T-cell (primary cell): ENCODE data around the gene UBE2D2. TPM values are rescaled to one million over a fixed set of nuclear protein-coding genes. Genes with fewer than 3 reads are reported as not detected.

Experiments used
- ATAC-seq, 4 experiments: fragments of 200-7000 bp in 3 of 4; fragments of 150-1000 bp in 1 of 4; cut with Tn5 transposase; replicated peaks in 1 of 4; 1 replicate in 3 of 4; 2 replicates in 1 of 4; pipeline ENCODE4 v1.10.0; 2021; ENCODE audit warnings: moderate library complexity in 3 of 4, mild to moderate bottlenecking in 2 of 4, moderate number of reproducible peaks in 1 of 4
- CTCF ChIA-PET, 2 donors: fragments of 300-600 bp; sonication (Branson Sonifier 250); formaldehyde crosslinking; loops; one replicate each; lab custom pipeline; 2022; ENCODE audit warnings: antibody characterized with exemption in 2 of 2; lab: Charles Lee
- POLR2A ChIA-PET, 2 donors: fragments of 300-600 bp; sonication (Branson Sonifier 250); formaldehyde crosslinking; loops; one replicate each; lab custom pipeline; 2022; ENCODE audit warnings: antibody characterized with exemption in 2 of 2; lab: Charles Lee
- DNase-seq, 35 experiments: peaks; one replicate each; pipeline versions ENCODE4 v3.0.0 to v3.0.0-alpha.2; 2013 to 2023
- H3K27ac ChIP-seq: one replicate; pipeline ENCODE4 v1.5.1; 2013; ENCODE audit warnings: low read length
- H3K27me3 ChIP-seq, 2 experiments: replicated peaks in 1 of 2; 1 replicate in 1 of 2; 2 replicates in 1 of 2; pipeline versions ENCODE4 v1.6.1 to v1.7.0; 2013; ENCODE audit warnings: low read length in 1 of 2, mixed read lengths in 1 of 2; ENCODE audit not compliant: control insufficient read depth in 2 of 2, insufficient read depth in 2 of 2; ENCODE audit errors: extremely low read depth in 1 of 2
- H3K36me3 ChIP-seq, 2 donors: 1 replicate in 1 of 2; 2 replicates in 1 of 2; pipeline versions ENCODE4 v1.6.1 to v1.7.0; 2013; ENCODE audit warnings: low read length in 1 of 2; ENCODE audit not compliant: control insufficient read depth in 2 of 2, insufficient read depth in 1 of 2; ENCODE audit errors: extremely low read depth in 1 of 2
- H3K4me1 ChIP-seq, 2 experiments: 1 replicate in 1 of 2; 2 replicates in 1 of 2; pipeline versions ENCODE4 v1.6.1 to v1.7.0; 2013; ENCODE audit warnings: low read length in 2 of 2, mixed read lengths in 1 of 2; ENCODE audit not compliant: insufficient read depth in 2 of 2, control insufficient read depth in 1 of 2; ENCODE audit errors: extremely low read depth in 1 of 2
- H3K4me3 ChIP-seq, 2 donors: 1 replicate in 1 of 2; 2 replicates in 1 of 2; pipeline versions ENCODE4 v1.5.1 to v1.7.0; 2013; ENCODE audit warnings: mild to moderate bottlenecking in 2 of 2, low read length in 1 of 2, moderate library complexity in 1 of 2; ENCODE audit not compliant: control insufficient read depth in 1 of 2; ENCODE audit errors: extremely low read depth in 1 of 2
- H3K9me3 ChIP-seq: 2 replicates; pipeline ENCODE4 v1.7.0; 2013
- H3K27ac Mint-ChIP-seq, 2 donors: one replicate each; pipeline ENCODE4 v1.8.0; 2020 to 2021; ENCODE audit warnings: mild to moderate bottlenecking in 2 of 2, mixed read lengths in 2 of 2
- H3K27me3 Mint-ChIP-seq, 2 donors: one replicate each; pipeline ENCODE4 v1.8.0; 2021 to 2022; ENCODE audit warnings: mixed read lengths in 2 of 2
- H3K36me3 Mint-ChIP-seq: one replicate; pipeline ENCODE4 v1.8.0; 2021; ENCODE audit warnings: mixed read lengths
- H3K4me1 Mint-ChIP-seq, 3 donors: one replicate each; pipeline ENCODE4 v1.8.0; 2020 to 2022; ENCODE audit warnings: mixed read lengths in 3 of 3, mild to moderate bottlenecking in 1 of 3
- H3K4me3 Mint-ChIP-seq, 3 donors: one replicate each; pipeline ENCODE4 v1.8.0; 2020 to 2022; ENCODE audit warnings: mild to moderate bottlenecking in 3 of 3, mixed read lengths in 3 of 3, moderate library complexity in 3 of 3
- H3K9me3 Mint-ChIP-seq, 3 donors: one replicate each; pipeline ENCODE4 v1.8.0; 2020 to 2022; ENCODE audit warnings: mixed read lengths in 3 of 3
- WGBS: methylation state at CpG from one replicate; pipeline ENCODE4 v1.1.5; 2013; ENCODE audit warnings: missing lambda C conversion rate; ENCODE audit not compliant: insufficient coverage; 5-methylcytosine and 5-hydroxymethylcytosine counted together
- total RNA-seq, 35 experiments: library from RNA in 6 of 35; stranded (reverse) in 6 of 35; fragments of 120-200 nt in 1 of 35; gene quantifications; one replicate each; pipeline versions ENCODE4 v1.2.1 to v1.2.4 and lab custom pipeline; 2013 to 2026

The UBE2D2 gene
- total RNA-seq, 5 donors from 2014 or later (not counting 1 experiment from before 2014, with no cell fraction given), result 138 to 176 (median 152) TPM

GRCh38 chr5:139647506-139648204 lies 86.5 kb downstream of the UBE2D2 start:
- peak overlapping the region; percentile 61 to 93 (median 68) for H3K4me3 Mint-ChIP-seq
- POLR2A ChIA-PET, result interaction anchor here (0.6 to 1.1 kb wide), 5 partner anchors 9 to 336 kb away, joined by 3 to 7 read pairs (median 5); no protein-coding TSS in a partner anchor
- Histone ChIP-seq H3K4me1 (peaks cover 8 to 54% of the 10 kb centered on the region in 2 experiments), H3K27me3 (peaks cover 0 to 55% of the 10 kb centered on the region in 2 experiments), H3K9me3 (no peaks in the 10 kb centered on the region), H3K36me3 (no peaks in the 10 kb centered on the region), H3K4me3 (peak overlapping the region in 1 of 2 donors; percentile 38), H3K27ac (no peak overlapping the region)
- no peaks in the 10 kb centered on the region for H3K9me3 Mint-ChIP-seq
- no peaks in the 10 kb centered on the region for H3K36me3 Mint-ChIP-seq
- H3K27me3 Mint-ChIP-seq, result peaks cover 21 to 46% of the 10 kb centered on the region in 2 donors
- CTCF ChIA-PET, result interaction anchor here (0.5 to 1.8 kb wide), 6 partner anchors 10 to 208 kb away, joined by 3 to 23 read pairs (median 3); partner anchors contain the start of gene DNAJC18 (in 1 of the 2)
- peaks cover 18 to 54% (median 44%) of the 10 kb centered on the region in 3 donors for H3K4me1 Mint-ChIP-seq
- H3K27ac Mint-ChIP-seq, result no peak overlapping the region
- ATAC-seq (no peak), DNase-seq (no peak)
- WGBS, result 28% methylated on average over 39 of the region's 46 CpGs

- H3K4me3 ChIP-seq, result peak within 1 kb of the TSS; percentile 51 to 68
- no peak within 1 kb of the TSS for H3K27ac Mint-ChIP-seq
- CTCF ChIA-PET, result interaction anchor here (0.6 to 1.8 kb wide), 5 partner anchors 11 to 209 kb away, joined by 3 to 23 read pairs (median 3); partner anchors contain the start of gene DNAJC18 (in 1 of the 2)
- no peaks in the 10 kb centered on the region for H3K9me3 ChIP-seq
- H3K4me1 ChIP-seq, result peaks cover 13 to 60% of the 10 kb centered on the region in 2 experiments
- no peak within 1 kb of the TSS for H3K27ac ChIP-seq
- DNase-seq (peak in 20 of 35 experiments; percentile 33 to 71 (median 49)), ATAC-seq (peak; percentile 48 to 61 (median 61))
- no peaks in the 10 kb centered on the region for H3K36me3 Mint-ChIP-seq
- no peaks in the 10 kb centered on the region for H3K9me3 Mint-ChIP-seq
- peaks cover 26 to 53% of the 10 kb centered on the region in 2 donors for H3K27me3 Mint-ChIP-seq
- H3K4me1 Mint-ChIP-seq, result peaks cover 26 to 60% (median 49%) of the 10 kb centered on the region in 3 donors
- peaks cover 0 to 62% of the 10 kb centered on the region in 2 experiments for H3K27me3 ChIP-seq
- under 1% methylated on average over 60 of the region's 106 CpGs for WGBS
- H3K4me3 Mint-ChIP-seq, result peak within 1 kb of the TSS; percentile 68 to 93 (median 81)
- POLR2A ChIA-PET, result interaction anchor here (0.6 to 1.1 kb wide), 4 partner anchors 10 to 337 kb away, joined by 3 to 7 read pairs (median 5); no protein-coding TSS in a partner anchor
- no peaks in the 10 kb centered on the region for H3K36me3 ChIP-seq
Measured at GRCh38 chr5:139648205-139649081, 87.3 kb downstream of the UBE2D2 start, which contains the start of gene CXXC5. CXXC5 (plus strand) TSS chr5:139648349; CDS start chr5:139680524, 32,175 bp downstream.

GRCh38 chr5:139649082-139649991 lies 88.2 kb downstream of the UBE2D2 start:
- WGBS, result 0% methylated on average over 44 of the region's 77 CpGs
- H3K27me3 ChIP-seq, result peaks cover 0 to 69% of the 10 kb centered on the region in 2 experiments
- H3K4me1 Mint-ChIP-seq, result peaks cover 35 to 61% (median 55%) of the 10 kb centered on the region in 3 donors
- no peaks in the 10 kb centered on the region for H3K36me3 Mint-ChIP-seq
- H3K9me3 ChIP-seq, result no peaks in the 10 kb centered on the region
- no peaks in the 10 kb centered on the region for H3K9me3 Mint-ChIP-seq
- no peaks in the 10 kb centered on the region for H3K36me3 ChIP-seq
- peak overlapping the region; percentile 81 to 93 (median 84) for H3K4me3 Mint-ChIP-seq
- H3K4me1 ChIP-seq, result peaks cover 16 to 68% of the 10 kb centered on the region in 2 experiments
- peaks cover 30 to 56% of the 10 kb centered on the region in 2 donors for H3K27me3 Mint-ChIP-seq
- ChIA-PET CTCF (interaction anchor here (0.7 to 1.9 kb wide), 6 partner anchors 12 to 126 kb away, joined by 3 to 23 read pairs (median 4); no protein-coding TSS in a partner anchor), POLR2A (no interaction called here)
- no peak overlapping the region for H3K27ac ChIP-seq
- H3K27ac Mint-ChIP-seq, result peak overlapping the region in 1 of 2 donors; percentile 74
- peak overlapping the region; percentile 51 to 68 for H3K4me3 ChIP-seq
- peak in 1 of 35 experiments; percentile 29 for DNase-seq
- ATAC-seq, result peak; percentile 5 to 15 (median 7)

- H3K9me3 Mint-ChIP-seq, result no peaks in the 10 kb centered on the region
- no peaks in the 10 kb centered on the region for H3K36me3 ChIP-seq
- ChIA-PET CTCF (interaction anchor here (0.9 to 1.9 kb wide), 4 partner anchors 13 to 16 kb away, joined by 3 to 12 read pairs (median 4); no protein-coding TSS in a partner anchor), POLR2A (no interaction called here)
- ATAC-seq, result no peak
- H3K9me3 ChIP-seq, result no peaks in the 10 kb centered on the region
- H3K27me3 ChIP-seq, result peaks cover 0 to 74% of the 10 kb centered on the region in 2 experiments
- peaks cover 16 to 68% of the 10 kb centered on the region in 2 experiments for H3K4me1 ChIP-seq
- 0% methylated on average over 28 of the region's 48 CpGs for WGBS
- peak overlapping the region; percentile 51 to 68 for H3K4me3 ChIP-seq
- H3K27ac Mint-ChIP-seq, result peak overlapping the region in 1 of 2 donors; percentile 74
- no peak overlapping the region for H3K27ac ChIP-seq
- peak in 5 of 35 experiments; percentile 23 to 48 (median 35) for DNase-seq
- H3K4me1 Mint-ChIP-seq, result peaks cover 36 to 55% (median 54%) of the 10 kb centered on the region in 3 donors
- H3K36me3 Mint-ChIP-seq, result no peaks in the 10 kb centered on the region
- H3K27me3 Mint-ChIP-seq, result peaks cover 34 to 56% of the 10 kb centered on the region in 2 donors
- H3K4me3 Mint-ChIP-seq, result peak overlapping the region; percentile 81 to 93 (median 84)
Measured at GRCh38 chr5:139650031-139650688, 89.0 kb downstream of the UBE2D2 start.

GRCh38 chr5:139650689-139651042 lies 89.5 kb downstream of the UBE2D2 start:
- 18% methylated on average over 3 of the region's 13 CpGs for WGBS
- H3K36me3 ChIP-seq, result no peaks in the 10 kb centered on the region
- POLR2A ChIA-PET, result interaction anchor here in 1 of 2 donors (0.5 kb wide), 1 partner anchor 60 kb away, joined by 3 read pairs; no protein-coding TSS in a partner anchor
- CTCF ChIA-PET, result interaction anchor here (0.6 to 1.9 kb wide), 5 partner anchors 14 to 370 kb away, joined by 3 to 12 read pairs (median 4); no protein-coding TSS in a partner anchor
- no peaks in the 10 kb centered on the region for H3K9me3 Mint-ChIP-seq
- H3K4me3 ChIP-seq, result peak overlapping the region; percentile 51 to 68
- H3K4me1 ChIP-seq, result peaks cover 16 to 68% of the 10 kb centered on the region in 2 experiments
- H3K27me3 Mint-ChIP-seq, result peaks cover 34 to 58% of the 10 kb centered on the region in 2 donors
- H3K27me3 ChIP-seq, result peaks cover 0 to 74% of the 10 kb centered on the region in 2 experiments
- ATAC-seq (no peak), DNase-seq (no peak)
- H3K36me3 Mint-ChIP-seq, result no peaks in the 10 kb centered on the region
- peak overlapping the region; percentile 44 to 93 (median 84) for H3K4me3 Mint-ChIP-seq
- H3K9me3 ChIP-seq, result no peaks in the 10 kb centered on the region
- no peak overlapping the region for H3K27ac ChIP-seq
- no peak overlapping the region for H3K27ac Mint-ChIP-seq
- H3K4me1 Mint-ChIP-seq, result peaks cover 36 to 57% (median 54%) of the 10 kb centered on the region in 3 donors
